CD4-positive, alpha-beta T cell (primary cell): Measurements from ENCODE around the gene EVI5. TPM values are rescaled to one million over a fixed set of nuclear protein-coding genes. Genes with fewer than 3 reads are reported as not detected.
"Not testable (repeated sequence)": the region's sequence is repeated elsewhere in the genome, so short reads cannot be mapped to it uniquely, and the experiment has no call there.

ENCODE experiments used
- ATAC-seq: fragments of 200-7000 bp; cut with Tn5 transposase; one replicate; pipeline ENCODE4 v1.10.0; 2022; ENCODE audit warnings: mild to moderate bottlenecking; ENCODE audit not compliant: poor library complexity
- CTCF ChIA-PET: fragments of 350-600 bp; sonication (Branson Sonifier 250); formaldehyde crosslinking; loops from one replicate; lab custom pipeline; 2021; ENCODE audit warnings: antibody characterized with exemption, inconsistent platforms; lab: Charles Lee
- POLR2A ChIA-PET: fragments of 350-600 bp; sonication (Branson Sonifier 250); formaldehyde crosslinking; loops from one replicate; lab custom pipeline; 2021; ENCODE audit warnings: antibody characterized with exemption, inconsistent platforms; lab: Charles Lee
- DNase-seq, 14 experiments: peaks; one replicate each; pipeline ENCODE4 v3.0.0-alpha.2; 2013 to 2020; ENCODE audit warnings: mixed read lengths in 2 of 14
- H3K27ac ChIP-seq, 2 donors: one replicate each; pipeline versions ENCODE4 v1.5.1 to v1.7.0; 2013; ENCODE audit warnings: low read length in 2 of 2, low read depth in 1 of 2, mild to moderate bottlenecking in 1 of 2
- H3K27me3 ChIP-seq, 2 experiments: 1 replicate in 1 of 2; 2 replicates in 1 of 2; pipeline versions ENCODE4 v1.6.1 to v1.7.0; 2013; ENCODE audit warnings: low read length in 2 of 2, control low read depth in 1 of 2, mild to moderate bottlenecking in 1 of 2, moderate library complexity in 1 of 2; ENCODE audit not compliant: insufficient read depth in 2 of 2, control insufficient read depth in 1 of 2
- H3K36me3 ChIP-seq: one replicate; pipeline ENCODE4 v1.6.1; 2013; ENCODE audit warnings: low read length, control low read depth; ENCODE audit not compliant: insufficient read depth
- H3K4me1 ChIP-seq: one replicate; pipeline ENCODE4 v1.6.1; 2013; ENCODE audit warnings: low read length, control low read depth; ENCODE audit not compliant: insufficient read depth
- H3K4me3 ChIP-seq: one replicate; pipeline ENCODE4 v1.5.1; 2013; ENCODE audit warnings: mild to moderate bottlenecking, low read length, moderate library complexity
- H3K9me3 ChIP-seq, 2 experiments: 1 replicate in 1 of 2; 2 replicates in 1 of 2; pipeline versions ENCODE4 v1.6.1 to v1.7.0; 2013; ENCODE audit warnings: low read length in 2 of 2, mild to moderate bottlenecking in 2 of 2, control low read depth in 1 of 2, moderate library complexity in 1 of 2; ENCODE audit not compliant: control insufficient read depth in 1 of 2, insufficient read depth in 1 of 2
- H3K27ac Mint-ChIP-seq: one replicate; pipeline ENCODE4 v1.8.0; 2020; ENCODE audit warnings: mixed read lengths
- H3K27me3 Mint-ChIP-seq: one replicate; pipeline ENCODE4 v1.8.0; 2021; ENCODE audit warnings: mixed read lengths
- H3K36me3 Mint-ChIP-seq: one replicate; pipeline ENCODE4 v1.8.0; 2021; ENCODE audit warnings: low read depth, mixed read lengths
- H3K4me1 Mint-ChIP-seq: one replicate; pipeline ENCODE4 v1.8.0; 2021; ENCODE audit warnings: low read depth, mixed read lengths
- H3K4me3 Mint-ChIP-seq: one replicate; pipeline ENCODE4 v1.8.0; 2020; ENCODE audit warnings: mild to moderate bottlenecking, mixed read lengths
- H3K9me3 Mint-ChIP-seq: one replicate; pipeline ENCODE4 v1.8.0; 2020; ENCODE audit warnings: mixed read lengths
- CTCF ChIP-seq: fragments of 200-600 bp; IDR thresholded peaks from one replicate; pipeline ENCODE4 v1.8.0; 2022; ENCODE audit warnings: antibody characterized with exemption, mild to moderate bottlenecking
- intact Hi-C, 2 experiments: fragments of 100-400 bp; cut with DNase I in 1 of 2; cut with micrococcal nuclease in 1 of 2; formaldehyde crosslinking; loops; one replicate each; pipeline versions ENCODE4 v1.15.1 to v1.9.0; 2023 to 2025; cut with DNase I, micrococcal nuclease
- total RNA-seq, 174 experiments: library from RNA in 2 of 174; stranded (reverse) in 2 of 174; gene quantifications; one replicate each; pipeline ENCODE4 v1.2.3 and lab custom pipeline; 2021 to 2026

Gene EVI5
- total RNA-seq, 2 experiments from 2014 or later = 1.8 to 2.0 TPM

GRCh38 chr1:92728697-92729096 lies 56.2 kb downstream of the EVI5 start:
- no peak overlapping the region for H3K27ac Mint-ChIP-seq
- no peaks in the 10 kb centered on the region for H3K9me3 Mint-ChIP-seq
- H3K36me3 Mint-ChIP-seq = no peaks in the 10 kb centered on the region
- H3K27ac ChIP-seq = no peak overlapping the region
- ATAC-seq = no peak
- H3K4me1 ChIP-seq = no peaks in the 10 kb centered on the region
- intact Hi-C loops = no loop called here
- no peaks in the 10 kb centered on the region for H3K27me3 ChIP-seq
- DNase-seq = peak in 1 of 14 experiments; percentile 15
- no peaks in the 10 kb centered on the region for H3K4me1 Mint-ChIP-seq
- ChIA-PET POLR2A (no interaction called here), CTCF (no interaction called here)
- no peaks in the 10 kb centered on the region for H3K36me3 ChIP-seq
- H3K4me3 ChIP-seq = no peak overlapping the region
- no peaks in the 10 kb centered on the region for H3K9me3 ChIP-seq
- no peak for TF ChIP-seq CTCF
- H3K4me3 Mint-ChIP-seq = no peak overlapping the region
- H3K27me3 Mint-ChIP-seq = no peaks in the 10 kb centered on the region

- ATAC-seq, CTCF ChIA-PET: not testable (repeated sequence)
Measured at GRCh38 chr1:92723713-92724112, 61.2 kb downstream of the EVI5 start.

GRCh38 chr1:92721886-92722285 lies 63.0 kb downstream of the EVI5 start:
- no peak overlapping the region for H3K27ac Mint-ChIP-seq
- H3K4me3 Mint-ChIP-seq = no peak overlapping the region
- H3K9me3 Mint-ChIP-seq = peaks cover 2% of the 10 kb centered on the region

More at GRCh38 chr1:92723713-92724112, 61.2 kb downstream of the EVI5 start:
- H3K4me3 Mint-ChIP-seq, H3K27me3 ChIP-seq, H3K9me3 Mint-ChIP-seq, H3K36me3 ChIP-seq, H3K4me1 Mint-ChIP-seq, H3K27ac Mint-ChIP-seq, POLR2A ChIA-PET, DNase-seq, H3K27me3 Mint-ChIP-seq, H3K36me3 Mint-ChIP-seq, H3K27ac ChIP-seq, H3K9me3 ChIP-seq, H3K4me1 ChIP-seq, intact Hi-C loops, H3K4me3 ChIP-seq: not testable (repeated sequence)

GRCh38 chr1:92721157-92721556 lies 63.8 kb downstream of the EVI5 start:
- H3K4me3 ChIP-seq, H3K36me3 Mint-ChIP-seq, H3K4me3 Mint-ChIP-seq, CTCF ChIA-PET, H3K36me3 ChIP-seq, H3K9me3 Mint-ChIP-seq, H3K27ac Mint-ChIP-seq, intact Hi-C loops, H3K27ac ChIP-seq, H3K4me1 ChIP-seq, H3K9me3 ChIP-seq, POLR2A ChIA-PET, H3K4me1 Mint-ChIP-seq, H3K27me3 ChIP-seq, DNase-seq, ATAC-seq: not testable (repeated sequence)
- H3K27me3 Mint-ChIP-seq = peaks cover 12% of the 10 kb centered on the region

More at GRCh38 chr1:92721886-92722285, 63.0 kb downstream of the EVI5 start:
- POLR2A ChIA-PET = no interaction called here
- H3K27me3 ChIP-seq = no peaks in the 10 kb centered on the region
- H3K9me3 ChIP-seq = no peaks in the 10 kb centered on the region
- intact Hi-C loops = no loop called here
- CTCF ChIA-PET = no interaction called here
- no peak for ATAC-seq
- Mint-ChIP-seq H3K4me1 (no peaks in the 10 kb centered on the region), H3K36me3 (no peaks in the 10 kb centered on the region), H3K27me3 (peaks cover 10% of the 10 kb centered on the region)
- no peaks in the 10 kb centered on the region for H3K36me3 ChIP-seq
- H3K4me1 ChIP-seq = no peaks in the 10 kb centered on the region
- no peak overlapping the region for H3K4me3 ChIP-seq
- H3K27ac ChIP-seq = no peak overlapping the region
- no peak for DNase-seq
- no peak for TF ChIP-seq CTCF

GRCh38 chr1:92715476-92715951 lies 69.4 kb downstream of the EVI5 start:
- intact Hi-C loops, H3K4me3 Mint-ChIP-seq, H3K27me3 ChIP-seq, H3K36me3 ChIP-seq, H3K27me3 Mint-ChIP-seq, H3K4me3 ChIP-seq, H3K27ac ChIP-seq, DNase-seq, CTCF ChIA-PET, H3K9me3 ChIP-seq, ATAC-seq, H3K4me1 ChIP-seq, H3K36me3 Mint-ChIP-seq, H3K9me3 Mint-ChIP-seq, H3K27ac Mint-ChIP-seq, H3K4me1 Mint-ChIP-seq, POLR2A ChIA-PET: not testable (repeated sequence)
